ENCODE results near the gene EDC4.
"Not testable (repeated sequence)": the region's sequence is repeated elsewhere in the genome, so short reads cannot be mapped to it uniquely, and the experiment has no call there.

The EDC4 gene, protein sequence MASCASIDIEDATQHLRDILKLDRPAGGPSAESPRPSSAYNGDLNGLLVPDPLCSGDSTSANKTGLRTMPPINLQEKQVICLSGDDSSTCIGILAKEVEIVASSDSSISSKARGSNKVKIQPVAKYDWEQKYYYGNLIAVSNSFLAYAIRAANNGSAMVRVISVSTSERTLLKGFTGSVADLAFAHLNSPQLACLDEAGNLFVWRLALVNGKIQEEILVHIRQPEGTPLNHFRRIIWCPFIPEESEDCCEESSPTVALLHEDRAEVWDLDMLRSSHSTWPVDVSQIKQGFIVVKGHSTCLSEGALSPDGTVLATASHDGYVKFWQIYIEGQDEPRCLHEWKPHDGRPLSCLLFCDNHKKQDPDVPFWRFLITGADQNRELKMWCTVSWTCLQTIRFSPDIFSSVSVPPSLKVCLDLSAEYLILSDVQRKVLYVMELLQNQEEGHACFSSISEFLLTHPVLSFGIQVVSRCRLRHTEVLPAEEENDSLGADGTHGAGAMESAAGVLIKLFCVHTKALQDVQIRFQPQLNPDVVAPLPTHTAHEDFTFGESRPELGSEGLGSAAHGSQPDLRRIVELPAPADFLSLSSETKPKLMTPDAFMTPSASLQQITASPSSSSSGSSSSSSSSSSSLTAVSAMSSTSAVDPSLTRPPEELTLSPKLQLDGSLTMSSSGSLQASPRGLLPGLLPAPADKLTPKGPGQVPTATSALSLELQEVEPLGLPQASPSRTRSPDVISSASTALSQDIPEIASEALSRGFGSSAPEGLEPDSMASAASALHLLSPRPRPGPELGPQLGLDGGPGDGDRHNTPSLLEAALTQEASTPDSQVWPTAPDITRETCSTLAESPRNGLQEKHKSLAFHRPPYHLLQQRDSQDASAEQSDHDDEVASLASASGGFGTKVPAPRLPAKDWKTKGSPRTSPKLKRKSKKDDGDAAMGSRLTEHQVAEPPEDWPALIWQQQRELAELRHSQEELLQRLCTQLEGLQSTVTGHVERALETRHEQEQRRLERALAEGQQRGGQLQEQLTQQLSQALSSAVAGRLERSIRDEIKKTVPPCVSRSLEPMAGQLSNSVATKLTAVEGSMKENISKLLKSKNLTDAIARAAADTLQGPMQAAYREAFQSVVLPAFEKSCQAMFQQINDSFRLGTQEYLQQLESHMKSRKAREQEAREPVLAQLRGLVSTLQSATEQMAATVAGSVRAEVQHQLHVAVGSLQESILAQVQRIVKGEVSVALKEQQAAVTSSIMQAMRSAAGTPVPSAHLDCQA (N-terminal part only)

DNA sequence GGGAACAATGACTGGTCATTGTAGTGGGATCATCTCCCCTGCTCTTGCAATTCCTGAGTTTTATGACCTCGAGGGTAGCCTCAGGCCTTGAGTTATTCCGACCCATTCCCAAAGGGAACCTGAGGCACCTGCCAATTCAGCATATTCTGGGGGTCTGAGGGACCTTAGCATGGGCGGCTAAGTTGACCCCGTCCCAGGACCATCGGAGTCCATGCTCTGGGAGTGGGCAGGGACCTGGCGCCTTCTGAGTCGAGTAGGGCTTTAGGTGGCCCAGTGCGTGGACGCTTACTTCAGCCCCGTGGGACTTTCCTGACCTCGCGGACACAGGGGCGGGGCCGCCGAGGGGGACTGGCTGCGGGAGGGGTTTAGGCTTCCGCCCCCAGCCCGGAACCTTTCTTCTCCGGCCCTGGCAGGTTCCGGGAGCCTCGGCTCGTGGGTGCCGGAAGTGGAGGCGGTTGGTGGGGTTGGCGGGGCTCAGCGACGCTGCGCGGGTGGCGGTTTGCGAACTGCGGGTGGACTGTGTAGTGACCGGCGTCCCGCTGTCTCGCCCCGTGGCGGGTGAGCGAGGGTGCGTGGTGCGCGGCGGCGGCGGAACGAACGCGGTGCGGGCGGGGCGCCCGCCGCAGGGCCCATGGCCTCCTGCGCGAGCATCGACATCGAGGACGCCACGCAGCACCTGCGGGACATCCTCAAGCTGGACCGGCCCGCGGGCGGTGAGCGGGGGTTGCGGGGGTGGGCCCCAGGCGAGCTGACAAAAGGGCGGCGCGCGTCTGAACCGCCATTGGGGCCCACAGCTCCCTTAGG lies at the start of gene EDC4:
Gene EDC4, plus strand, starts transcription at position 422 of the 804 bp plus-strand sequence. Its CDS starts 210 bp downstream, at position 632.
- peak; percentile 39 for DNase-seq (ENCODE audit: low read depth in 2 of 2)

DNA sequence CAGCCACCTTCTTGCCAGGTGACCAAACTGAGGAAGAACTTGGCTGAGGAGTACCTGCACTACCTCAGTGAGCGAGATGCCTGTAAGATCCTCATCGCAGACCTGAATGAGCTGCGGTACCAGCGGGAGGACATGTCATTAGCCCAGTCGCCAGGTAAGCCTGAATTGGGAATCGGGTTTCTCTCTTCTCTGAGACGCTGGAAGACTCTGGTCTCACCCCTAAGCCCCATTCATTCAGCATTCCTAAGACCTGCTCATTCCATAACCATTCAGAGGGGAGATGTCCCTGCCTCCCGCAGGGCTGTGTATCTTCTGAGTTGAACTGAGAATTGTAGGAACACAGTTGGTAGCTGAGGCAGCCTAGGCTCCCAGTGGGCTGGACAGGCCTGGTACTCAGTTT lies 47.7 kb upstream of the EDC4 start:
- no peak for DNase-seq (ENCODE audit: low read depth in 2 of 2)

GRCh38 chr16:67825906-67826305 lies 46.9 kb upstream of the EDC4 start:
- DNase-seq (ENCODE audit: low read depth in 2 of 2): no peak

DNA sequence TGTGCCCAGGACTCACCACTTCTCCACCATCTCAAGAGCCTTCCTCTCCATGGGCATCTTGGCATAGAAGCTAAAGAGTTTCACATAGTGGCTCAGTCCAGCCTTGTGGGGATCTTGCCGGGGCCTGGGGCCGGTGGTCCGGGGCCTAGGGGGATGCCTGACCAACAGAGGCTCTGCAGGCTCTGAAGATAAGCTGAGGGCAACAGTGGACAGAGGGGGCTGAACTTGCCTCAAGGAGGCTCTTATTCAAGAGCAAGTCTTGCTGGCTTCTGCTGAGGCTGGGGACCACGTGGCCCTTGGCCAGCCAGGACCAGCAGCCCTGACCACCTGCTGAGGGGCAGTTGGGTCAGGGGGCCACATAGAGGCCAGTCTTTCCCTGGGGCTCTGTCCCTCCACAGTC lies 44.2 kb upstream of the EDC4 start:
- DNase-seq (ENCODE audit: low read depth in 2 of 2): no peak

DNA sequence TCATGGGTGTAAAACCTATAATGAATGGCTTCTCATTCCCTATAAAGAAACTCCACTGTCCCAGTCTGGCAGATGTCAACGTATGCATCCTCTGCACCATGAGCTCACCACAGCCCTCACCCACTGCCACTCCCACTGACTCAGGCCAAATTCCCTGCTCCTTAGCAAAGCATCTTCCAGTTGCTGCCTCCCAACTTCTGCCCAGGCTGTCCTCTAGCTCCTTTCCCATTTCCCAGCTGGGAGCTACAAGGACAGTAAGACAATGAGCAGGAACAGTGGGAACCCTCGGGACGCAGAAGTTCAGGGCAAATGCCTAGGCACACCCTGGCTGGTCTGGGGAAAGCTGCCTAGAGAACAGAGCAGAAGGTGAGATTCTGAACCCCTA lies 39.8 kb upstream of the EDC4 start:
- DNase-seq (ENCODE audit: low read depth in 2 of 2): no peak

- DNase-seq (ENCODE audit: low read depth in 2 of 2): peak in 1 of 2 experiments; percentile 55
Observed at GRCh38 chr16:67833415-67834241, 39.2 kb upstream of the EDC4 start.

DNA sequence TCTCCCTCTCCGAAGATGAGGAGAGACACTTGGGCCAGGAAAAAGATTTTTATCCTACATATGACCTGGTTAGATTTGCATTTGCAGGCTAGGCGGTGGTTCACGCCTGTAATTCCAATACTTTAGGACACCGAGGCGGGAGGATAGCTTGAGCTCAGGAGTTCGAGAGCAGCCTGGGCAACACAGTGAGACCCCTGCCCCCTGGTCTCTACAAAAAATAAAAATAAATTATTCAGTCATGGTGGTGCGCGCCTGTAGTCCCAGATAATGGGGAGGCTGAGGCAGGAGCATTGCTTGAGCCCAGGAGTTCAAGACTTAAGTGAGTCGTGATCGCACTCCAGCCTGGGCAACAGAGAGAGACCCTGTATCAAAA lies 38.6 kb upstream of the EDC4 start:
- DNase-seq (ENCODE audit: low read depth in 2 of 2): no peak

DNA sequence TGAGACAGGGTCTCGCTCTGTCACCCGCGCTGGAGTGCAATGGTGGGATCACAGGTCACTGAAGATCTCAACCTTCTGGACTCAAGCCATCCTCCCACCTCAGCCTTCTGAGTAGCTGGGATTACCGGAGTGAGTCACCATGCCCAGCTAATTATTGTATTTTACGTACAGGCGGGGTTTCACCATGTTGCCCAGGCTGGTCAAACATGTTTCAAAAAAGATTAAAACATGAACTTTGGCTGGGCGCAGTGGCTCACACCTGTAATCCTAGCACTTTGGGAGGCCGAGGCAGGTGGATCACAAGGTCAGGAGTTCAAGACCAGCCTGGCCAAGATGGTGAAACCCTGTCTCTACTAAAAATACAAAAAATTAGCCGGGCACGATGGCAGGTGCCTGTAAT lies 35.7 kb upstream of the EDC4 start:
- DNase-seq (ENCODE audit: low read depth in 2 of 2): not testable (repeated sequence)

DNA sequence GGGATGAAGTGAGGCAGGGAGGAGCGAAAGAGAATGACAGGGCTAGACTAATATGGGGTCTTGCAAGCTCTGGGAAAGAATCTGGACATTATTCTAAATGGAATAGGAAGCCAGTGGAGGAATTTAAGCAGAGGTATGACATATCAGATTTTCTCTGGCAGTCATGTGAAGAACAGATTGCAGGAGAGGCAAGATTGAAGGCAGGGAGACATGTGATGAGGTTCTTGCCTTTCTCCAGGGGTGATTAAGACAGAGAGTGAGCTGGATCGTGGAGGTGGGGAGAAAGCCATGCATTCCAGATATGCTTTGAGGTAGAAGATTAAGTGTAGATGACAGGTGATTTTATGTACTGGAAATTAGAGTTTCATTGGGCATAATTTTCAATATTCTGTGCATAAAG lies 35.0 kb upstream of the EDC4 start:
- no peak for DNase-seq (ENCODE audit: low read depth in 2 of 2)

DNA sequence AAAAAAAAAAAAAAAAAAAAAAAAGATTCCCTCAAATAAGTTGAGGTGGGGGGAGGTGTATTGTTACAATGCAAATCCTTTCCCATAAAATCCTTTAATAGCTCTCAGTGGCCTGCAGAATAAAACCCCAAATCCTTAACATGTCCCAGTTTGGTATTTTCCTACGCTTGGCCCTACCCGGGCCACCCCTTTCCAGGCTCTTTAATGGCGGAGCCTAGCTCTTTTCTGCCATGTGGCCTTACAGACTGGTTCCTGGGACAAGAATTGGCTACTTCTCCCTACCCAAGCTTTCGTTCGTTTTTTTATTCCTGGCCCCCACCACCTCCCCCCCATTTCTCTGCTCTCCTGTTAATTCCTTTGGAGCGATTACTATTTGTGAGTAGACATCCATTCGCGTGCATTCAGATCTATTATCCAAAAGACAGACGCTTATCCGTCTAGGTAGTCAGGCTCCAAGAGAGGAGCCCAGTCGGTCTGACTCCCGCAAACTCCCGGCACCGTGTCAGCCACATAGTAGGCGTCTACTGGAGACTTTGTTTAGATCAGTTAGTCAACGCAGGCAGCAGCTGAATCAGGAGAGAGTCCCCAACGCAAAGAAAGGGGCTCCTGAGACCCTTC lies 31.5 kb upstream of the EDC4 start:
- no peak for DNase-seq (ENCODE audit: low read depth in 2 of 2)

GRCh38 chr16:67841816-67842508 lies 30.9 kb upstream of the EDC4 start, which contains the start of gene THAP11:
TSS of gene THAP11 (plus strand) at chr16:67842320. CDS start at chr16:67842555, 235 bp downstream.
- DNase-seq (ENCODE audit: low read depth in 2 of 2): peak; percentile 78 to 84

DNA sequence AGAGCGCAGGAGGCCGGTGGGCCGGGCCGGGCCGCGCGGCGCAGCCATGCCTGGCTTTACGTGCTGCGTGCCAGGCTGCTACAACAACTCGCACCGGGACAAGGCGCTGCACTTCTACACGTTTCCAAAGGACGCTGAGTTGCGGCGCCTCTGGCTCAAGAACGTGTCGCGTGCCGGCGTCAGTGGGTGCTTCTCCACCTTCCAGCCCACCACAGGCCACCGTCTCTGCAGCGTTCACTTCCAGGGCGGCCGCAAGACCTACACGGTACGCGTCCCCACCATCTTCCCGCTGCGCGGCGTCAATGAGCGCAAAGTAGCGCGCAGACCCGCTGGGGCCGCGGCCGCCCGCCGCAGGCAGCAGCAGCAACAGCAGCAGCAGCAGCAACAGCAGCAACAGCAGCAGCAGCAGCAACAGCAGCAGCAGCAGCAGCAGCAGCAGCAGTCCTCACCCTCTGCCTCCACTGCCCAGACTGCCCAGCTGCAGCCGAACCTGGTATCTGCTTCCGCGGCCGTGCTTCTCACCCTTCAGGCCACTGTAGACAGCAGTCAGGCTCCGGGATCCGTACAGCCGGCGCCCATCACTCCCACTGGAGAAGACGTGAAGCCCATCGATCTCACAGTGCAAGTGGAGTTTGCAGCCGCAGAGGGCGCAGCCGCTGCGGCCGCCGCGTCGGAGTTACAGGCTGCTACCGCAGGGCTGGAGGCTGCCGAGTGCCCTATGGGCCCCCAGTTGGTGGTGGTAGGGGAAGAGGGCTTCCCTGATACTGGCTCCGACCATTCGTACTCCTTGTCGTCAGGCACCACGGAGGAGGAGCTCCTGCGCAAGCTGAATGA lies 30.1 kb upstream of the EDC4 start:
- no peak for DNase-seq (ENCODE audit: low read depth in 2 of 2)

DNA sequence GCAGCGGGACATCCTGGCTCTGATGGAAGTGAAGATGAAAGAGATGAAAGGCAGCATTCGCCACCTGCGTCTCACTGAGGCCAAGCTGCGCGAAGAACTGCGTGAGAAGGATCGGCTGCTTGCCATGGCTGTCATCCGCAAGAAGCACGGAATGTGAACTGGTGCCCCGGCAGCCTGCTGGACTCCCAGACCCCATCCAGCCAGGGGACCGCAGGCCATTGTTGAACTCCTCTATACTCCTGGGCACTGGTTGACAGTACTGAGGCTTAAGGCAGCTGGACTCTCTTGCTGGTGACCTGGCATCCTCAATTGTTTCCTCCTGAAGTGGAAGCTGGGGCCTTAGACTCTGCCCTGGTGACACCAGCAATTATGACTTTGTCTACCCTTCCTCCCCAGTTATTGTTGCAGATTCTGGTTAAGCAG lies 29.5 kb upstream of the EDC4 start:
- no peak for DNase-seq (ENCODE audit: low read depth in 2 of 2)

- DNase-seq (ENCODE audit: low read depth in 2 of 2): no peak
Observed at GRCh38 chr16:67844497-67844896, 28.4 kb upstream of the EDC4 start.

- no peak for DNase-seq (ENCODE audit: low read depth in 2 of 2)
Observed at GRCh38 chr16:67845291-67846062, 27.4 kb upstream of the EDC4 start.

DNA sequence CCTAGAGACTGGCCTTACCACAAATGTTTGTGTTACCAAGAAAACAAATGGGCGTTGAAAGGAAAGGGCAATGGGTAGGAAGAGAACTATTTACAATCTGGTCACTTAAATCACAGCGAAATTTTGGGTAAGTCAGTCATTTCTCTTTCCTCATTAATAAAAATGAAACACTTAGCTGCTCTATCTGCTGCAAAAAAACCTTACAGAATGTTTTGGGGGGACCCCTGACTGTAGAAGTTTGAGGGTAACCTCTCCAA lies 26.9 kb upstream of the EDC4 start:
- no peak for DNase-seq (ENCODE audit: low read depth in 2 of 2)

GRCh38 chr16:67846320-67847063 lies 26.4 kb upstream of the EDC4 start, which contains the start of gene NUTF2:
TSS of gene NUTF2 (plus strand) at chr16:67846933. CDS start at chr16:67865131, 18,198 bp downstream.
- DNase-seq (ENCODE audit: low read depth in 2 of 2): peak; percentile 87 to 88

All from fibroblast of skin of left biceps (primary cell).